HepG2 (cell line): ENCODE data around the gene ARPP21. TPM values are rescaled to one million over a fixed set of nuclear protein-coding genes. Genes with fewer than 3 reads are reported as not detected.

Experiments used
- ATAC-seq: fragments of 200-7000 bp; cut with Tn5 transposase; 3 replicates; pipeline ENCODE4 v1.9.1; 2020; ENCODE audit warnings: mild to moderate bottlenecking, moderate library complexity
- BruUV-seq: library from RNA; stranded (reverse); fragments of 400-500 nt; replicated peaks from 2 replicates; lab custom pipeline; 2021; lab: Mats Ljungman, UMichigan
- CTCF ChIA-PET: fragments of 300-600 bp; formaldehyde crosslinking; extraction: SDS; loops from one replicate; lab custom pipeline; 2021; ENCODE audit warnings: low total read pairs, inconsistent platforms, low intra/inter-chr PET ratio; lab: Yijun Ruan, JAX
- POLR2A ChIA-PET: fragments of 350-600 bp; sonication (Branson Sonifier 250); formaldehyde crosslinking; loops from one replicate; lab custom pipeline; 2020; ENCODE audit warnings: antibody characterized with exemption, inconsistent platforms; lab: Yijun Ruan, JAX
- DNase-seq: peaks from one replicate; pipeline ENCODE4 v3.0.0-alpha.2; 2015; ENCODE audit warnings: low spot score
- FAIRE-seq: peaks from 3 replicates; lab custom pipeline; 2011; peaks lifted over from hg19 to GRCh38; lab: Jason Lieb, UNC
- H2AFZ ChIP-seq: one replicate; pipeline ENCODE4 v1.6.1; 2011; ENCODE audit warnings: low read length, inconsistent platforms
- H3K27ac ChIP-seq: fragments of 300-600 bp; 3 replicates; pipeline ENCODE4 v1.8.0; 2011; ENCODE audit warnings: mixed run types, mild to moderate bottlenecking, mixed read lengths, low read length, inconsistent platforms; ENCODE audit not compliant: insufficient read depth; ENCODE audit errors: extremely low read length
- H3K27me3 ChIP-seq, 2 experiments: fragments of 200-600 bp in 1 of 2; 2 replicates in 1 of 2; 3 replicates in 1 of 2; pipeline versions ENCODE4 v1.6.0 to v1.8.0; 2011; ENCODE audit warnings: low read length in 2 of 2, mild to moderate bottlenecking in 2 of 2, moderate library complexity in 2 of 2, inconsistent platforms in 1 of 2; ENCODE audit not compliant: insufficient read depth in 2 of 2, control insufficient read depth in 1 of 2
- H3K36me3 ChIP-seq, 2 experiments: fragments of 200-600 bp in 1 of 2; replicated peaks in 1 of 2; 2 replicates in 1 of 2; 3 replicates in 1 of 2; pipeline versions ENCODE4 v1.5.1 to v1.8.0; 2011; ENCODE audit warnings: low read length in 2 of 2, inconsistent platforms in 1 of 2; ENCODE audit not compliant: insufficient read depth in 2 of 2, control insufficient read depth in 1 of 2
- H3K4me1 ChIP-seq: 2 replicates; pipeline ENCODE4 v1.5.1; 2012; ENCODE audit warnings: low read length, inconsistent platforms; ENCODE audit not compliant: insufficient read depth
- H3K4me2 ChIP-seq: 2 replicates; pipeline ENCODE4 v1.6.0; 2011; ENCODE audit warnings: low read depth, low read length, inconsistent platforms
- H3K4me3 ChIP-seq, 3 experiments: fragments of 200-600 bp in 1 of 3; sonication (generic), shearing (Covaris generic) in 1 of 3; replicated peaks in 1 of 3; 2 replicates each; pipeline ENCODE4 v1.5.1; 2011 to 2016; ENCODE audit warnings: low read length in 3 of 3, inconsistent platforms in 2 of 3, low read depth in 2 of 3, mild to moderate bottlenecking in 2 of 3, control low read depth in 1 of 3, mixed read lengths in 1 of 3; ENCODE audit not compliant: insufficient read depth in 1 of 3
- H3K79me2 ChIP-seq: one replicate; pipeline ENCODE4 v1.6.1; 2011; ENCODE audit warnings: low read length, inconsistent platforms; ENCODE audit not compliant: insufficient read depth
- H3K9ac ChIP-seq: 2 replicates; pipeline ENCODE4 v1.6.0; 2011; ENCODE audit warnings: mild to moderate bottlenecking, low read depth, low read length, inconsistent platforms; ENCODE audit not compliant: insufficient read depth
- H3K9me3 ChIP-seq: 2 replicates; pipeline ENCODE4 v1.5.1; 2012; ENCODE audit warnings: mild to moderate bottlenecking, low read length
- H4K20me1 ChIP-seq: 2 replicates; pipeline ENCODE4 v1.6.0; 2011; ENCODE audit warnings: inconsistent platforms, mild to moderate bottlenecking, low read length, moderate library complexity; ENCODE audit not compliant: insufficient read depth
- CHD4 ChIP-seq: fragments of 200-600 bp; sonication (generic); IDR thresholded peaks from 2 replicates; pipeline ENCODE4 v1.7.0; 2017; ENCODE audit warnings: mild to moderate bottlenecking, low read length, borderline replicate concordance
- FOXJ3 ChIP-seq: sonication (generic); formaldehyde crosslinking; IDR thresholded peaks from 2 replicates; pipeline ENCODE4 v1.4.0; 2020; ENCODE audit warnings: missing genetic modification reagents, mild to moderate bottlenecking, borderline replicate concordance
- FOXM1 ChIP-seq: sonication (generic); formaldehyde crosslinking; IDR thresholded peaks from 2 replicates; pipeline ENCODE4 v1.5.0; 2020; ENCODE audit warnings: missing genetic modification reagents
- GATAD1 ChIP-seq: IDR thresholded peaks from 2 replicates; pipeline ENCODE4 v1.6.1; 2016; ENCODE audit warnings: missing genetic modification reagents, missing compliant biosample characterization
- HMG20A ChIP-seq: IDR thresholded peaks from 2 replicates; pipeline ENCODE4 v1.6.1; 2016; ENCODE audit warnings: borderline replicate concordance
- HNF1A ChIP-seq, 2 experiments: sonication (generic) in 1 of 2; formaldehyde crosslinking in 1 of 2; IDR thresholded peaks; 2 replicates each; pipeline versions ENCODE4 v1.4.0 to v1.6.1; 2016 to 2020; ENCODE audit warnings: borderline replicate concordance in 1 of 2, low read depth in 1 of 2, mild to moderate bottlenecking in 1 of 2, missing genetic modification reagents in 1 of 2
- ONECUT2 ChIP-seq: sonication (generic); formaldehyde crosslinking; IDR thresholded peaks from 2 replicates; pipeline ENCODE4 v1.4.0; 2020; ENCODE audit warnings: missing genetic modification reagents
- PHF8 ChIP-seq: sonication (generic); formaldehyde crosslinking; IDR thresholded peaks from 2 replicates; pipeline ENCODE4 v1.5.0; 2020; ENCODE audit warnings: missing genetic modification reagents
- ZFAT ChIP-seq: sonication (generic); formaldehyde crosslinking; conservative IDR thresholded peaks from 2 replicates; pipeline ENCODE4 v1.8.1; 2023; ENCODE audit warnings: missing genetic modification reagents, inconsistent platforms
- ZNF326 ChIP-seq: sonication (generic); formaldehyde crosslinking; IDR thresholded peaks from 2 replicates; pipeline ENCODE4 v1.4.0; 2020; ENCODE audit warnings: missing genetic modification reagents, borderline replicate concordance
- ZNF484 ChIP-seq: sonication (generic); formaldehyde crosslinking; IDR thresholded peaks from 2 replicates; pipeline ENCODE4 v1.5.1; 2020; ENCODE audit warnings: mild to moderate bottlenecking, low read depth, missing genetic modification reagents, borderline replicate concordance
- ZNF549 ChIP-seq: sonication (generic); formaldehyde crosslinking; IDR thresholded peaks from 2 replicates; pipeline ENCODE4 v1.5.0; 2020; ENCODE audit warnings: missing genetic modification reagents
- ZNF569 ChIP-seq: sonication (generic); formaldehyde crosslinking; IDR thresholded peaks from 2 replicates; pipeline ENCODE4 v1.5.0; 2020; ENCODE audit warnings: mild to moderate bottlenecking, missing genetic modification reagents, moderate library complexity, borderline replicate concordance
- ZNF607 ChIP-seq: sonication (generic); formaldehyde crosslinking; IDR thresholded peaks from 2 replicates; pipeline ENCODE4 v1.5.1; 2020; ENCODE audit warnings: missing genetic modification reagents, mild to moderate bottlenecking, borderline replicate concordance
- ZNF709 ChIP-seq: sonication (generic); formaldehyde crosslinking; IDR thresholded peaks from 2 replicates; pipeline ENCODE4 v1.5.0; 2020; ENCODE audit warnings: mild to moderate bottlenecking, missing genetic modification reagents
- ZZZ3 ChIP-seq: sonication (generic); formaldehyde crosslinking; IDR thresholded peaks from 2 replicates; pipeline ENCODE4 v1.4.0; 2020; ENCODE audit warnings: missing genetic modification reagents, mild to moderate bottlenecking, borderline replicate concordance
- in situ Hi-C: cut with HindIII; loops from 2 replicates; pipeline ENCODE4 v1.10.0; 2017; ENCODE audit warnings: low pct_unique_long_range_greater_than_20kb; ENCODE audit not compliant: extremely low pct_ligation_motif_present
- intact Hi-C: fragments of 100-400 bp; cut with micrococcal nuclease; formaldehyde crosslinking; loops from one replicate; pipeline ENCODE4 v1.10.0; 2022; ENCODE audit not compliant: unreplicated experiment
- polyA plus RNA-seq, 8 experiments: library from polyadenylated mRNA; depleted of rRNA in 3 of 8; stranded (reverse) in 7 of 8; unstranded in 1 of 8; fragments of >200 nt; fragmentation: Illumina TruSeq in 4 of 8; extraction: Trizol in 4 of 8; gene quantifications; 2 replicates each; pipeline versions ENCODE4 v1.2.1 to v1.2.3, GENCODE V29; 2011 to 2016; ENCODE audit warnings: low read depth in 4 of 8, missing spikeins in 1 of 8, mixed read lengths in 1 of 8; ENCODE audit not compliant: insufficient read depth in 1 of 8
- total RNA-seq, 5 experiments: library from RNA; depleted of rRNA; stranded (reverse); fragments of >200 nt; fragmentation: Illumina TruSeq; extraction: Trizol; gene quantifications; 2 replicates each; pipeline ENCODE4 v1.2.3, GENCODE V29; 2016; ENCODE audit warnings: low read depth in 1 of 5

Gene ARPP21
- total and polyA plus RNA-seq, 2 of the 13 experiments (the other 11 are each of a cell fraction or from before 2014, with no cell fraction given), result not detected

- CTCF ChIA-PET, result no interaction called here
- no peak for FAIRE-seq
- no peak for ATAC-seq
These were observed 84.3 kb downstream of the ARPP21 start for GRCh38 chr3:35723480-35724097.

More at GRCh38 chr3:35723480-35724097, 84.3 kb downstream of the ARPP21 start:
- POLR2A ChIA-PET, result no interaction called here
- Histone ChIP-seq H3K4me2 (no peak overlapping the region), H3K27ac (no peak overlapping the region), H3K27me3 (no peaks in the 10 kb centered on the region), H4K20me1 (no peaks in the 10 kb centered on the region), H3K36me3 (no peaks in the 10 kb centered on the region), H3K79me2 (no peaks in the 10 kb centered on the region), H3K9me3 (no peaks in the 10 kb centered on the region), H3K4me1 (no peaks in the 10 kb centered on the region), H2AFZ (no peak overlapping the region), H3K4me3 (no peak overlapping the region), H3K9ac (no peak overlapping the region)
- TF ChIP-seq FOXJ3 (CRISPR knock-in tag), result no peak
- no peak for TF ChIP-seq ZZZ3
- TF ChIP-seq ONECUT2 (CRISPR knock-in tag), result no peak
- no peak for TF ChIP-seq HNF1A (IDR thresholded peaks at IDR 0.05; ENCODE audit: low read depth)
- TF ChIP-seq HNF1A (CRISPR knock-in tag; IDR thresholded peaks at IDR 0.05; ENCODE audit: borderline replicate concordance), result no peak
- TF ChIP-seq ZNF569, result no peak
- TF ChIP-seq ZNF607 (CRISPR knock-in tag), result no peak
- no peak for TF ChIP-seq HMG20A (CRISPR knock-in tag)
- TF ChIP-seq GATAD1, result no peak
- no peak for TF ChIP-seq ZNF484 (CRISPR knock-in tag)
- TF ChIP-seq ZNF326 (CRISPR knock-in tag), result no peak
- TF ChIP-seq PHF8, result no peak
- TF ChIP-seq ZFAT (CRISPR knock-in tag), result no peak
- TF ChIP-seq CHD4, result no peak
- no peak for TF ChIP-seq ZNF549 (CRISPR knock-in tag)
- no peak for TF ChIP-seq FOXM1 (CRISPR knock-in tag)
- no peak for TF ChIP-seq ZNF709 (CRISPR knock-in tag)
- no peak for DNase-seq
- in situ Hi-C loops, result no loop called here
- intact Hi-C loops, result no loop called here
- BruUV-seq, result no TSS peak
